PC-3 (cell line): ENCODE measurements around the gene IRF2BP1. TPM values are rescaled to one million over a fixed set of nuclear protein-coding genes. Genes with fewer than 3 reads are reported as not detected.

Experiments used
- ATAC-seq: fragments of 200-7000 bp; cut with Tn5 transposase; 2 replicates; pipeline ENCODE4 v1.9.1; 2020; ENCODE audit warnings: mild to moderate bottlenecking, moderate library complexity
- BruUV-seq: library from RNA; stranded (reverse); fragments of 400-500 nt; replicated peaks from 2 replicates; lab custom pipeline; 2021; lab: Mats Ljungman, UMichigan
- CTCF ChIA-PET: fragments of 300-600 bp; sonication (Branson Sonifier 250); formaldehyde crosslinking; loops from one replicate; lab custom pipeline; 2022; ENCODE audit warnings: antibody characterized with exemption; lab: Charles Lee
- POLR2A ChIA-PET: fragments of 300-600 bp; sonication (Branson Sonifier 250); formaldehyde crosslinking; loops from one replicate; lab custom pipeline; 2022; ENCODE audit warnings: antibody characterized with exemption; ENCODE audit not compliant: unreplicated experiment; lab: Charles Lee
- DNase-seq: peaks from one replicate; pipeline ENCODE4 v3.0.0-alpha.2; 2015
- H2AFZ ChIP-seq: fragments of 300-600 bp; sonication (generic); 2 replicates; pipeline ENCODE4 v1.6.0; 2016; ENCODE audit warnings: antibody characterized with exemption, low read length
- H3F3A ChIP-seq: fragments of 300-600 bp; sonication (generic); one replicate; pipeline ENCODE4 v1.6.0; 2017; ENCODE audit warnings: antibody characterized with exemption, low read length, control low read depth, mild to moderate bottlenecking; ENCODE audit not compliant: unreplicated experiment
- H3K27ac ChIP-seq: fragments of 300-600 bp; sonication (generic); 2 replicates; pipeline ENCODE4 v1.5.1; 2016; ENCODE audit warnings: mild to moderate bottlenecking, low read length
- H3K27me3 ChIP-seq: fragments of 300-600 bp; sonication (generic); 2 replicates; pipeline ENCODE4 v1.6.1; 2016; ENCODE audit warnings: low read length, mixed read lengths
- H3K36me3 ChIP-seq: fragments of 300-600 bp; sonication (generic); 2 replicates; pipeline ENCODE4 v1.6.1; 2016; ENCODE audit warnings: low read depth, mixed run types, low read length, mixed read lengths
- H3K4me1 ChIP-seq: fragments of 300-600 bp; sonication (generic); 2 replicates; pipeline ENCODE4 v1.5.1; 2016; ENCODE audit warnings: low read length; ENCODE audit not compliant: insufficient read depth
- H3K4me2 ChIP-seq: fragments of 300-600 bp; sonication (generic); 2 replicates; pipeline ENCODE4 v1.6.0; 2016; ENCODE audit warnings: low read length
- H3K4me3 ChIP-seq: fragments of 300-600 bp; sonication (generic); 2 replicates; pipeline ENCODE4 v1.5.1; 2016; ENCODE audit warnings: mild to moderate bottlenecking, low read length, mixed read lengths
- H3K79me2 ChIP-seq: fragments of 300-600 bp; sonication (generic); 2 replicates; pipeline ENCODE4 v1.6.1; 2017; ENCODE audit warnings: low read length, mixed read lengths
- H3K9ac ChIP-seq: fragments of 300-600 bp; sonication (generic); 2 replicates; pipeline ENCODE4 v1.6.0; 2016; ENCODE audit warnings: mild to moderate bottlenecking, low read length
- H3K9me2 ChIP-seq: fragments of 300-600 bp; sonication (generic); replicated peaks from 2 replicates; pipeline ENCODE4 v1.6.1; 2016; ENCODE audit warnings: mixed run types, low read length, mixed read lengths
- H3K9me3 ChIP-seq: fragments of 300-600 bp; sonication (generic); 2 replicates; pipeline ENCODE4 v1.6.1; 2016; ENCODE audit warnings: low read length, mixed read lengths
- H4K20me1 ChIP-seq: fragments of 300-600 bp; sonication (generic); 2 replicates; pipeline ENCODE4 v1.6.1; 2016; ENCODE audit warnings: low read length, mixed read lengths
- CTCF ChIP-seq: fragments of 300-600 bp; sonication (generic); conservative IDR thresholded peaks from 2 replicates; pipeline ENCODE4 v1.5.1; 2017; ENCODE audit warnings: antibody characterized with exemption, low read depth, mild to moderate bottlenecking, low read length
- EZH2 ChIP-seq: fragments of 300-600 bp; sonication (generic); IDR thresholded peaks from one replicate; pipeline ENCODE4 v1.6.1; 2017; ENCODE audit warnings: antibody characterized with exemption, mild to moderate bottlenecking, low read length; ENCODE audit not compliant: unreplicated experiment
- EZH2phosphoT487 ChIP-seq: fragments of 300-600 bp; sonication (generic); IDR thresholded peaks from 2 replicates; pipeline ENCODE4 v1.6.1; 2018; ENCODE audit warnings: mild to moderate bottlenecking, antibody characterized with exemption, low read length, borderline replicate concordance
- intact Hi-C: fragments of 100-400 bp; cut with micrococcal nuclease; formaldehyde crosslinking; loops from 2 replicates; pipeline ENCODE4 v1.9.0; 2023
- total RNA-seq: library from RNA; depleted of rRNA; stranded (reverse); fragments of >200 nt; gene quantifications from 2 replicates; pipeline ENCODE4 v1.2.3, GENCODE V29; 2014

IRF2BP1 gene
- total RNA-seq, 1 experiment from 2014 or later: 31.5 TPM

GRCh38 chr19:45895519-45895972, 9.6 kb upstream of the IRF2BP1 start:
- BruUV-seq: no TSS peak
- no peaks in the 10 kb centered on the region for H3K36me3 ChIP-seq
- H3K27me3 ChIP-seq: no peaks in the 10 kb centered on the region
- no peak overlapping the region for H3K27ac ChIP-seq
- no peaks in the 10 kb centered on the region for H3F3A ChIP-seq
- TF ChIP-seq EZH2 (no peak), CTCF (no peak), EZH2phosphoT487 (no peak)
- no peaks in the 10 kb centered on the region for H4K20me1 ChIP-seq
- H3K9ac ChIP-seq: no peak overlapping the region
- intact Hi-C loops: no loop called here
- H2AFZ ChIP-seq: no peak overlapping the region
- H3K4me3 ChIP-seq: no peak overlapping the region
- ATAC-seq (no peak), DNase-seq (no peak)
- H3K9me3 ChIP-seq: no peaks in the 10 kb centered on the region
- CTCF ChIA-PET: no interaction called here
- 0 out of 2 replicates have a peak, but pooled peaks cover 2% of the 10 kb centered on the region for H3K4me1 ChIP-seq
- no peaks in the 10 kb centered on the region for H3K79me2 ChIP-seq
- POLR2A ChIA-PET: no interaction called here
- H3K4me2 ChIP-seq: no peak overlapping the region
- H3K9me2 ChIP-seq: no peaks in the 10 kb centered on the region

- no peak overlapping the region for H2AFZ ChIP-seq
- CTCF ChIA-PET: no interaction called here
- POLR2A ChIA-PET: no interaction called here
- no peaks in the 10 kb centered on the region for H3K9me2 ChIP-seq
- no peak overlapping the region for H3K4me3 ChIP-seq
- H3K79me2 ChIP-seq: no peaks in the 10 kb centered on the region
- no peak overlapping the region for H3K9ac ChIP-seq
- TF ChIP-seq CTCF (no peak), EZH2 (no peak), EZH2phosphoT487 (no peak)
- BruUV-seq: no TSS peak
- no peaks in the 10 kb centered on the region for H3K36me3 ChIP-seq
- no peaks in the 10 kb centered on the region for H3K27me3 ChIP-seq
- intact Hi-C loops: no loop called here
- H3K27ac ChIP-seq: no peak overlapping the region
- no peak for DNase-seq
- no peaks in the 10 kb centered on the region for H3F3A ChIP-seq
- H4K20me1 ChIP-seq: no peaks in the 10 kb centered on the region
- H3K4me1 ChIP-seq: no peaks in the 10 kb centered on the region
- H3K9me3 ChIP-seq: no peaks in the 10 kb centered on the region
- H3K4me2 ChIP-seq: no peak overlapping the region
- ATAC-seq: no peak
Observed at GRCh38 chr19:45890877-45891276, 4.9 kb upstream of the IRF2BP1 start.

DNA sequence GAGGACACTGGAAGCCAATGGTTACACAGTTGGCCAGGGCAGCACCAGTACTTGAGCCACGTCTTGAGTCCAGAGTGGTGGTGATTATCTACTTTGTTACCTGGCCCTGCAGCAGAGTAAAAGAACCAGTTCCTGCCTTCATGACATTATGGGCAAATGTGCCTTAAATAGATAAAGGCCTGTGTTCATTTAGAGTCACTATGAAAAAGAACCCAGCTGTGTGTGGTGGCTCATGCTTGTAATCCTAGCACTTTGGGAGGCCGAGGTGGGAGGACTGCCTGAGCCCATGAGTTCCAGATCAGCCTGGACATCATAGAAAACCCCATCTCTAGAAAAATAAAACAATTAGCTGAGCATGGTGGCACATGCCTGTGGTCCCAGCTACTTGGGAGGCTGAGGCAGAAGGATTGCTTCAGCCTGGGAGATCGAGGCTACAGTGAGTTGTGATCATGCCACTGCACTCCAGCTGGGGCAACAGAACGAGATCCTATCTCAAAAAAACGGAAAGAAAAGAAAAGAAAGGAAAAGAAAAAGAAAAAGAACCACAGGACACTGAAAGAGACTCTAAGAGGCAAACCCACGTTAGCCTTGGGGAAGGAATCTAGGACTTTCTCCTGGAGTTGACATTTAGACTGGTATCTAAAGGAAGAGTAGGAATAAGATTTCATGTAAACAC, 3.4 kb upstream of the IRF2BP1 start:
- Histone ChIP-seq H3K27me3 (no peaks in the 10 kb centered on the region), H3K9me3 (no peaks in the 10 kb centered on the region), H3K27ac (no peak overlapping the region), H3K79me2 (peaks cover 14% of the 10 kb centered on the region), H3F3A (no peaks in the 10 kb centered on the region), H2AFZ (no peak overlapping the region), H3K9me2 (no peaks in the 10 kb centered on the region), H3K4me2 (no peak overlapping the region), H4K20me1 (no peaks in the 10 kb centered on the region), H3K36me3 (no peaks in the 10 kb centered on the region), H3K9ac (no peak overlapping the region), H3K4me1 (peaks cover 5% of the 10 kb centered on the region; the same call in 1 of the 2 replicates), H3K4me3 (no peak overlapping the region)
- CTCF ChIA-PET: no interaction called here
- intact Hi-C loops: no loop called here
- DNase-seq (no peak), ATAC-seq (no peak)
- TF ChIP-seq CTCF: no peak
- BruUV-seq: no TSS peak
- POLR2A ChIA-PET: no interaction called here
